Measurements from ENCODE around the gene DOCK7.
"Not testable (repeated sequence)": the region's sequence is repeated elsewhere in the genome, so short reads cannot be mapped to it uniquely, and the experiment has no call there.

DOCK7 gene

DNA sequence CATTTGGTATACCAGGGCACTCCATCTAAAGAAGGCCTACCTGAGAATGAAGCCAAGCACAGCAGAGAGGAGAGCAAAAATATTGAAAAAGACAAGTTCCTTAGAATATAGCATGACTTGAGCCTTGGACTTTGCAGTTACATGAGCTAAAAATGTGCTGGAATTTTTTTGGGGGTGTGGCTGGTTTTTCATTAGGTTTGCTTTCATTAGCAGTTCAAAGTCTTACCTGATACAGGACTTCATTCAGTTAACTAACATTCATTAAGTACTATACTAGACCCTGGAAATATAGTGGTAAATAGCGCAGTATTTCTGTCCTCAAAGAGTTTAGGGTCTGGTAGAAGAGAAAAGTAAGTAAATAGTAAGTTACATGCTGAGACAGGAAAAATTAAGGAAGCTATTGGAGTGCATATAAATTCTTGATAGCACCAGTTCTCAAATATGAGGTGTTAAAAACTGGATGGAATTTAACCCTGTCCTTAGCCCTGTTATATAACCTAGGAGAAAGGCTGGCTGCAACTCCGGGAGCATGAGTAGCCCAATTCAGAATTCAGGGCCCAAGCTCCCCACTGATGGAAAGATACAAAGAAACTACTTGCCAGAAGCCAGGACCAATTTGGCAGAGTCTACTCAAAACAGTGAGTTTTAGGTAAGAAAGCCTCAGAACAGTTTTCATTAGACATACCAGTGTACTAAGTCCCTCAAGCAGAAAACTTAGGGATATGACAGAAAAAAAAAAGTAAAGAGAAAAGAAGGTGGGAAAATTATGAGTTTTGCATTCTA is 3.1 kb upstream of the DOCK7 start:
- DNase-seq (ENCODE audit: low read depth, low spot score), result no peak

DNA sequence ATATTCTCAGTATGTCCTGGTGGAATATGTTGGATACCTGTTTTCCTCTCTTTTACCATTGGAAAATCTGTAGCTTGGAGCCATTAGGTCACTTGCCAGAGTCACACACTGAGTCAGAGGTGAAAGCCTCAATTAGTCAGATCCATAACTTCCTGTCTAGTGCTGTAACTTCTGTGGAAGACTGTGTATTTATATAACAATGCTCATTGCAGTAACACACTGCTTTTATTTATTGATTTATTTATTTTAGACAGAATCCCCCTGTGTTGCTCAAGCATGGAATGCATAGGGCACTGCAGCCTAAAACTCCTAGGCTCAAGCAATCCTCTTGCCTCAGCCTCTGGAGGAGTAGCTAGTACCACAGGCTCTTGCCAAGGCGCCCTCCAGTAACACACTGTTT is 1.3 kb upstream of the DOCK7 start:
- DNase-seq (ENCODE audit: low read depth, low spot score), result no peak

DNA sequence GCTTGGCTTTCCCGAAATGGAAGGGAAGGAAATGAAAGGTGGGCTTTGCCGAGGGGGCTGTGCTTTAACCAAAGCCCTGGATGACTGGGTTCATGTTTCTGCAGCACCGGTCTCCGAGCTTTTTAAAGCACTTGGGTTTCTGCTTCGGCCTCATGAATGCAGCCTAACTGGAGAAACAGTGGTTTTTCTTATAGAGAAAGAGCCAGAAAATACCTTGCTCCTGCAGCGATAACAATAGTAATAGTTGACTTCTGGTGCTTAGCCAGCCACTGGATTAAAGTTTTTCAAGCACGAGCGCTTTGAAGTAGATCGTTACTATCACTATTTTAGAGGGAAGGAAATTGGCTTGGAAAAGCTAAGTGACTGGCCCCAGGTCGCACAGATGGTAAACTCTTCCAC is 500 bp upstream of the DOCK7 start:
- no peak for DNase-seq (ENCODE audit: low read depth, low spot score)

DNA sequence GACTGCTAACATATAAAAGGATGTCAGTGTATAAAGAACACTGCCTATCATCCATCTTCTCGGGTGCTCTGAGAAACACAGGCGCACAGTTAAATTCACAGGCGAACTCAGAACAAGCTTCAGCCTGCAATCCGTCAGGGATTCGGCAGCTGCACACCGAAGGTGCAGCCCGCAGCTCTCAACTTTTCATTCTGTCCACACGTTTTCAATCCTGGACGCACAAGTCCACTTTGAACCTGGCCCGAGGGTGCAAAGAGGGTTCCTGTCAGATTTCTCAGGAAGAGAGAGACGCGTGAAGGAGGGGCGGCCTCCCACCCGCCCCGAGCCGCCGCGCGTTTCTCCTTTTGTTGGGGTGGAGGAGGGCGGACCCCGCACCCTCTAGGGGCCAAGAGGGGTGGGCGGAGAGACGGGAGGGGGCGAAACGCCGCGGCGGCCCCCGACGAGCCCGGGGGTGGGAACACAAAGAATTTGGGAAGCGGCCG is 724 bp downstream of the DOCK7 start:
- no peak for DNase-seq (ENCODE audit: low read depth, low spot score)

DNA sequence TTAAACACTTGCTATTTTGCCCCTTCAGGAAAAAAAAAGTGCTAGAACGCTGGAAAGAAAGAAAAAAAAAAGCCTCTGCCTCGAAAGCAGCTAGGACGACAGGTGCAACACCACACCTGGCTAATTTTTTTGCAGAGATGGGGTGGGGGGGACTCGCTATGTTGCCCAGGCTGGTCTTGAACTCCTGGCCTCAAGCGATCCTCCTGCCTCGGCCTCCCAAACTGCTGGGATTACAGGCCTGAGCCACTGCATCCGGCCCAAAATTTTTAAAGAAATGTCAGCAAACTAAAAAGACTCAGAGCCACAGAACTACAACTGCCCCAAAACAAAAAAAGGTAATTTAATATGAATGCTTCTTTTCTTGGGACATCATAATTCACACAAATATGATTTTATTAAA is 1.4 kb downstream of the DOCK7 start:
- no peak for DNase-seq (ENCODE audit: low read depth, low spot score)

DNA sequence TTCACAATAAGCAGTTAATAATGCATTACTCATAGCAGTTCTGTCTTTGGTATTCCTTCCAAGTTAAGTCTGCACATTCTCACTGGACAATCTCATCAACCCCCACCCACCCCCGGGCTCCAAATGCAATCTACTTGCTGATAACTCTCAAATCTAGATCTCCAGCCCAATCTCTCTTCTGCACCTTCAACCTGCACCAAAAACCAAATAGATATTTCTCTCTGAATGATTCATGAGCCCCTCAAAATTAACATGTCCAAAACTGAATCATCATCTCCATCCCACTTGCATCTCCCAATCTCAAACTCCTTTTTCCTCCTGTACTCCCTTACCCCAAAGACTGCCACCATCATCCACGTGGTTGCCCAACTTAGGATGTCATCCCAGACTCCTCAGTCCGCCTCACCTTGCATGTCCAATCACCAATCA is 2.7 kb downstream of the DOCK7 start:
- DNase-seq (ENCODE audit: low read depth, low spot score), result no peak

DNA sequence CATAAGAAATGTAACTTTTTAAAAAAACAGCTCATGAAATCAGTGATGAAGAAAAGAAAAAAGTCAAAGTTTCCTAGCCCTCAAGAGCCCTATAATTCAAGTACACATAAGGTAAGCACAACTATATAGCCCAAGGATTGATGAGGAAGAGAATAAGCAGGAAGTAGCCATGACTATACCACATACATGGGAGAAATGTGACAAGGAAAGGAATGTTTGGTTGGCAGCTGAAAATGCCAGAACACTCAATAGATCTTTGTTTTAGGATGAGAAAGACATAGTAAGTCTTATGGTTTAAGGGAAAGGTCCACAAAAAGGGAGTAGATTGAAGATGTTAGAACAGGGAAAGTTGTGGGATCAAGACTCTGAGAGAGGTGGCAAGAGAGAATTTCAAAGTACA is 5.7 kb downstream of the DOCK7 start:
- DNase-seq (ENCODE audit: low read depth, low spot score), result no peak

DNA sequence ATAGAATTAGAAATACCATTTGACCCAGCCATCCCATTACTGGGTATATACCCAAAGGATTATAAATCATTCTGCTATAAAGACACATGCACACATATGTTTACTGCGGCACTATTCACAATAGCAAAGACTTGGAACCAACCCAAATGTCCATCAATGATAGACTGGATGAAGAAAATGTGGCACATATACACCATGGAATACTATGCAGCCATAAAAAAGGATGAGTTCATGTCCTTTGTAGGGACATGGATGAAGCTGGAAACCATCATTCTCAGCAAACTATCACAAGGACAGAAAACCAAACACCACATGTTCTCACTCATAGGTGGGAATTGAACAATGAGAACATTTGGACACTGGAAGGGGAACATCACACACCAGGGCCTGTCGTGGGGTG is 7.2 kb downstream of the DOCK7 start:
- DNase-seq (ENCODE audit: low read depth, low spot score), result not testable (repeated sequence)

DNA sequence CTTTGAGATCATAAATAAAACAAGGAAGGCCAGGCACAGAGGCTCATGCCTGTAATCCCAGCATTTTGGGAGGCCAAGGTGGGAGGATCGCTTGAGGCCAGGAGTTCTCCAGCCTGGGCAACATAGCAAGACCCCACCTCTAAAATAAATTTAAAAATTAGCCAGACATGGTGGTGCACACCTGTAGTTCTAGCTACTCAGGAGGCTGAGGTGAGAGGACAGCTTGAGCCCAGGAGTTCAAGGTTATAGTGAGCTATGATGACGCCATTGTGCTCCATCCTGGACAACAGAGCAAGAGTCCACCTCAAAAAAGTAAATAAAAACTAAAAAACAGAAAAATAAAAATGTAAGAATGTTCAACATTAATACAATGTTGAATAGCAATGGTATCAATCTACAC is 10.4 kb downstream of the DOCK7 start:
- DNase-seq (ENCODE audit: low read depth, low spot score), result not testable (repeated sequence)

DNA sequence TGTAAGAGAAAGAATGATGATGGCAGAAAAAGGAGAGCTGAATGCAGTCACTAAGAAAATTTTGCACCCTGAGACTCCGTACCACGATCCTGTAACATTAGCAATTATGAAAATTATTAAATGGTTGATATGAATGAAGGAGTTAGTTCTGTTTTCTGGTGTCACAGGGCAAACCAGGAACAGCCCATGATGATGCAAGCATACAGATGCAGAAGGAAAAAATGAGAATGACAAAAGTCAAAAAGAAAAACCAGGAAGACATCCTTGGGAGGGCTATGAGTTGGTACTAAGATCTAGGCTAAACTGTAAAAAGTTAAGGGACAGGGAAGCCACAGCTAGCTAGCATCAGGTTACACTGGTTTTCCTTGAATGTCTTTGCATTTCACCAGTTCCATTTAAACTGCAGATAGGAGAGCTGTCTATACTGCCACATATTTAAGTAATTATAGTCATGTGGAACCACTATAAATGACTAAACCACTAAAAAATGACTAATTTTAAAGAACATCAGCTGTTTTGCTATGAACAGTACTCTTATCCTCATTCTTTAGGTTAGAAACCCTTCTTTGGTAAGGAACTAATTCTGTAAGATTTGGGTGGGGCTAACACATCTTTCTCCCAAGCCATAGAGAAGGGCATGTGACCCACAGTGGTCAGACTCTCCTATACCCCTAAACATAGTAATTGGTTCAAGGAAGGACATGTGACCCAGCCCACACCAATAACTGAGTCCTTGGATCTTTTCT is 11.4 kb downstream of the DOCK7 start:
- DNase-seq (ENCODE audit: low read depth, low spot score), result no peak

DNA sequence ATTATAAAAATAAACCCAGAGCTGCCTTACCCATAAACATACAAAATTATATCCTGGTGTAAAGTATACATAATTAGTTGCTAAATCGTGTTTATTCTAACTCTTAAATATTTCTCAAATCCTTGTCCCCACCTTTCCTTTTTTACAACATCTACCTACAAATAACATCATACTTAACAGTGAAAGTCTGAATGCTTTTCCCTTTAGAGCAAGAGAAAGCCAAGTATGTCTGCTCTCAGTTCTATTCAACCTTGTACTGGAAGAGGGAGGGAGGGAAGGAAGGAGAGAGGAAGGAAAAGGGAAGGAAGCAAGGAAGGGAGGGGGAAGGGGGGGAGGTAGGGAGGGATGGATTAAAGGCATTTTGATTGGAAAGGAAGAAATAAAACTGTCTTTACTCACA is 14.6 kb downstream of the DOCK7 start:
- no peak for DNase-seq (ENCODE audit: low read depth, low spot score)

DNA sequence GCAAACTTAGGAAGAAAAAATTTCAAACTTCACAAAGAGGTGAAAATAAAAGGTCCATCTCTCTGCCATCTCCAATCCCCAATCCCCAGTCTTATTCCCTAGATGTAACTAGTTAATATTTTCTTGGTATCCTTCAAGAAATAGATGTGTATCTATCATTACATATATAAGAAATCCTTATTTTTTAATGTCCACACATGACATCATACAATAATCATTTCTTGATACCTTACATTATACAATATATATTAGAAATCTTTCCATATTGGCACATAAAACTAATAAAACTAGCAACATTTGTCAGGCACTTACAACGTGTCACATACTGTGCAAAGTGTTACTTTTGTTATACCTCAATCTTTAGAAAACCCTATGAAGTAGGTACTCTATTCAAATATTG is 16.2 kb downstream of the DOCK7 start:
- DNase-seq (ENCODE audit: low read depth, low spot score), result no peak

DNA sequence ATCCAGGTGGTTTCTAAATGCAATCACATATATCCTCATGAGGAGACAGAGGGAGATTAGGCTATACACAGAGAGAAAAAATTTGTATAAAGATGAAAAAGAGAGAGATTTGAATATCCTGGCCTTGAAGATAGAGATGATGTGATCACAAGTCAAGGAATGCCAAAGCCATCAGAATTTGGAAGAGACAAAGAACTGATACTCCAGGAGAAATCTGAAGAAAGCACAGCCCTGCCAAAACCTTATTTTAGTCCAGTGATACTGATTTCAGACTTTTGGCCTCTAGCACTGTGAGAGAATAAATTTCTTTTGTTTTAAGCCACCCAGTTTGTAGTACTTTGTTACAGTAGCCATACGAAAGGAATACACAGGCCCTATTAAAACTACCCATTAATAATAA is 33.4 kb downstream of the DOCK7 start:
- DNase-seq (ENCODE audit: low read depth, low spot score), result no peak

DNA sequence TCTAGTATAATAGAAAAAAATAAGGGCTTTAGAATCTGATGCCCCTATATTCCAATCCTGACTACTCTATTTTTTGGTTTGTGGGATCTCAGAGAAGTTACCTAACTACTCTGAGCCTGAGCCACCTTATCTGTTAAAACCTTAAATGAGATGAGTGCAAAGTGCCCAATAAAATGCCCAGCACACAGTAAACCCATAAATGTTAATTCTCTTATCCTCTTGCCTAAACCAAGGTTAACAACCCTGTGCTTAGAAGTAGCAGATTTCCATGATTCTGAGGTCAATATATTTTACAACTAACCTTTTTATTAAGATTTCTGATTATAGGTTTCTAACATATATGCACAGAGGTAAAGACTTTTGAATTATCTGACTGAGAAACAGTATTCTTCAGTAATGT is 35.8 kb downstream of the DOCK7 start:
- no peak for DNase-seq (ENCODE audit: low read depth, low spot score)

DNA sequence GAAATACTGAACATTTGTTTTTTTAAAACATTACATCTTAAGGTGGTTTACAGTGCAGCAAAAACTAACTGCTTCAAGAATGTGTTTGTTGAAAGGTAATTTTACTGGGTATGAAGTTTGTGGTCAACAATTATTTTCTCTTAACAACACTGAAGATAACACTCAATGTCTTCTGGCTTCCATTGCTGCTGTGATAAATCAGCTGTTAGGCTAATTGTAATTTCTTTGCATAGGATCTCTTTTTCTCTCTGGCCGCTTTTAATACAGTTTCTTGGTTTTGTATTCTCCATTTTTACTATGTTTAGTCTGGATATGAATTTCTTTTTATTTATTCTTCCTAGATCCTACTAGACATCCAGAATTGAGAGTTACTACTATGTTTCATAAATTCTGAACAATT is 44.9 kb downstream of the DOCK7 start:
- DNase-seq (ENCODE audit: low read depth, low spot score), result no peak

DNA sequence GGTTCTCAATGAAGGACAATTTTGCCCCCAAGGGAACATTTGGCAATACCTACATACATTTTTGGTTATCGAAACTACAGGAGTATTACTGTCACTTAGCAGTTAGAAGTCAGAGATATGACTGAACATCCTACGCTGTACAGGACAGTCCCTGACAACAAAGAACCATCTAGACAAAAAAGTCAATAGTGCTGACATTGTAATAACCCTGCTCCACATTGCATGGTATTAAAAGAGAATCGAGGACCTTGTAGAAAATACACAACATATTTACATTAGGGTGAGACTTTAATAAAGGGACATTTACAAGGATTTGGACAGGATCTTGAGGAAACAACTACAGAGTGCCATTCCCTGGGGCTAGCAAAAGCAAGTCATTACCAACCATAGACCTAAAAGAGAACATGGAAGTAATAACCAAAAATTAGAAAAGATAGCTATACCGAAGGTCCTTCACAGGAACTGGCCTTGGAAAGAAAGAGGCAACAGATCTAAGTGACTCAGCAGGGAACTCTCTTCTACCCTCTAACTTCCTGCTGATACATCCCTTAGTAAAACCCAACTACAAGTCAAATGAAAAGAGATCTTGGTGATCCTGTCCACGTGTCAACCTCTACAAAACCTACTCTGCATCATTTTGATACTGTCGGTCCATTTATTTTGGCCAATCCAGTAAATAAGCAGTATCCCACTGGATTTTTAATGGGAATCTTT is 50.6 kb downstream of the DOCK7 start:
- DNase-seq (ENCODE audit: low read depth, low spot score), result no peak

DNA sequence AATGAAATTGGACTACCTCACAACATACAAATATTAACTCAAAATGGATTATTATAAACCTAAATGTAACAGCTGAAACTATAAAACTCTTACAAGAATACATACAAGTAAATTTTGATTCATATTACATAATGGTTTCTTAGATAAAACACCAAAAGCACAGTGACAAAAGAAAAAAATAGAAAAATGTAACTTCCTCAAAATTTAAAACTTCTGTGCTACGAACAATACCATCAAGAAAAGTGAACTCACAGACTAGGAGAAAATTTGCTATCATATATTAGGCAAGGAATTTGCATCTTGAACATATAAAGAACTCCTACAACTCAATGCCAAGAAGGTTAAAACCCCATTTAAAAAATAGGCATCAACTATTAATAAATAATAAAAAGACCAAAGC is 59.7 kb downstream of the DOCK7 start:
- no peak for DNase-seq (ENCODE audit: low read depth, low spot score)

DNA sequence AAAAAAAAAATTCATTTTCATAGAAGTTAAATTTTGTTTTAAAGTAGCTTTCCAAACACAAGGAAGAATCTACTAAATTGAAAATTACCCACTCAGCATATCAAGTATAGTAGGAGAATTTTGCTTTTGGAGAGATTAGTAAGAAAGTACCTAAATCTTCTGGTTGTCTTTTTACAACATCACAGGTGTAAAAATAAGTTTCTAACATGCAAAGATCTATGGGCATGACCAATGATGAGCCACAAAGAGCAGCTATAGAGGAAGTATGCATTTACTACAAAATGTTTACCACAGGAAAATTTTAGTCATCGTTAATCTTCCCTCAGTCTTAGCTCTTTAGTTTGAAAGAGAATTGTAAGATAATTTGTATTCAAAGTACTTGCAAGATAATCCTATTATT is 62.8 kb downstream of the DOCK7 start:
- no peak for DNase-seq (ENCODE audit: low read depth, low spot score)

DNA sequence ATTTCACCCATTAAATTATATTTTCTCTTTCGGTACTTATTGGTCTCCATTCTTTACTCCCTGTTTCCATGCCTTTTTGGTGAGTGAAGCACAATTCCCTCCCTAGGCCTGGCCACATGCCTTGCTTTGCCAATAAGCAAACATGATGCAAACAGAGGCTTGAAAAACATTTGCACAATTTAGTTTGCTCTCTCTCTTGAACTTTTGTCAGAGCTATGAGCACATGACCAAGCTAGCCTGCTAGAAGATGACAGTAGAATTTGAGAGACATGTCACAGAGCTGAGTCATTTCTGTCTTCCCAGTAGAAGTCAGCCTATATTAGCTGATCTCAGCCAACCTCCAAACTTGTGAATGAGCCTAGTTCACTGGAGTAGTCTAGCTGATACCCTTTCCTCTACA is 66.3 kb downstream of the DOCK7 start:
- DNase-seq (ENCODE audit: low read depth, low spot score), result peak; percentile 50

DNA sequence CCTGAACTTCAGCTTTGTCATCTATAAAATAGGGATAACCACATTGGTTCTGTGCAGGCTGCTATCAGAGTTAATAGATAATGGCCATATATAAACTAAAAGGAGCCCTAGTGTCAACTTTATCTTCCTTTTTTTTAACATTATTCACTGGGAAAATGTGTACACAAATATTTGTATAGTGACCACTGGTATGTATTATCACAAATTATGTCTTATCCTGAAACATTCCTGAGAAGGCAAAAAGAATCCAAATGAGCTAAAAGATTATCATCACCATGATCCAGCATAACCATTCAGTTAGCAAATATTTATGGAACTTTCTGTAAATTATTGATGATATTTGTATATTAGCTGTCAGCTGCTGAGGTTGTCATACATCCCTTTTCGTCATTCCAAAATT is 74.3 kb downstream of the DOCK7 start:
- no peak for DNase-seq (ENCODE audit: low read depth, low spot score)

DNA sequence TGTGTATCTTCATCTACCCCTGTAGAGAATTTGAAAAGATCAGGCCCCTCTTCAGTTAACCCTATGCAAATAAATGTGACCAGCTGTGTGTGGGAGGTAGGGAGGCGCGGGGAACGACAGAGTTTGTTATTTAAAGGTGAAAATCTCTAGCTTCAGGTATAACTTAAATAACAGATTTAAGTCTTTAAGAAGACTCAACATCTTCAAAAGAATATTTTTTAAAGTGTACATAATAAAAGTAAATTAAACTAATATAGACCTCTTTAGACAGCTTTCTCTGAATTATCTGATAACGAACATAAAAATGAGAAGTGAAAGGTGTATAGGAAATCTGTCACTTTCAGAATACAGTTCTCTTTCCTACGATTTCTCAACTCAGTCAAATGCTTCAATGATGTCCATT is 74.9 kb downstream of the DOCK7 start:
- DNase-seq (ENCODE audit: low read depth, low spot score), result no peak

DNA sequence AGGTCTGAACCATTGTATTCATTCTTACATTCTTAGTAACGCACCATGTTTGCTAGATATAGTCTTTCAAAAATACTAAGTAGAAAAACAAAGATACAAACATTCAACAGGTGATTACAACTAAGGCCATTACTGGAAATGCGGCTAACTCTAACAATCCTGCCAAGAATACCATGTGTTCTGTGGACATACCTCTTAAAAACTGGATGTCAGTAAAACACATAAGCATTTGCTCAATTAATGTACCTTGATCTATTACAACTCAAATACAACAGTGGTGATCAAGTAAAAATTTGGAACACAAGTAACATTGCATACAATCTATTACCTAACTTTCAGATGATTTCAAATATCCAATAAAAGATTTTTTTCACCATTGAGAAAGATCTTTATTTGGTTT is 75.4 kb downstream of the DOCK7 start:
- DNase-seq (ENCODE audit: low read depth, low spot score), result no peak

DNA sequence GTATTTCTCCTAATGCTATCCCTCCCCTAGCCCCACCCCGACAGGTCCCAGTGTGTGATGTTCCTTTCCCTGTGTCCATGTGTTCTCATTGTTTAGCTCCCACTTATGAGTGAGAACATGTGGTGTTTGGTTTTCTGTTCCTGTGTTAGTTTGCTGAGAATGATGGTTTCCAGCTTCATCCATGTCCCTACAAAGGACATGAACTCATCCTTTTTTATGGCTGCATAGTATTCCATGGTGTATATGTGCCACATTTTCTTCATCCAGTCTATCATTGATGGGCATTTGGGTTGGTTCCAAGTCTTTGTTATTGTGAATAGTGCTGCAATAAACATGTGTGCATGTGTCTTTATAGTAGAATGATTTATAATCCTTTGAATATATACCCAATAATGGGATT is 77.6 kb downstream of the DOCK7 start:
- DNase-seq (ENCODE audit: low read depth, low spot score), result not testable (repeated sequence)
